Ecto neural progenitor cell (in vitro differentiated cells): ENCODE measurements around the gene PPP1R15A.
"Not testable (repeated sequence)": the region's sequence is repeated elsewhere in the genome, so short reads cannot be mapped to it uniquely, and the experiment has no call there.

Experiments
- DNase-seq: peaks from one replicate; pipeline ENCODE4 v3.0.0-alpha.2; 2018; ENCODE audit warnings: low spot score

The PPP1R15A gene

DNA sequence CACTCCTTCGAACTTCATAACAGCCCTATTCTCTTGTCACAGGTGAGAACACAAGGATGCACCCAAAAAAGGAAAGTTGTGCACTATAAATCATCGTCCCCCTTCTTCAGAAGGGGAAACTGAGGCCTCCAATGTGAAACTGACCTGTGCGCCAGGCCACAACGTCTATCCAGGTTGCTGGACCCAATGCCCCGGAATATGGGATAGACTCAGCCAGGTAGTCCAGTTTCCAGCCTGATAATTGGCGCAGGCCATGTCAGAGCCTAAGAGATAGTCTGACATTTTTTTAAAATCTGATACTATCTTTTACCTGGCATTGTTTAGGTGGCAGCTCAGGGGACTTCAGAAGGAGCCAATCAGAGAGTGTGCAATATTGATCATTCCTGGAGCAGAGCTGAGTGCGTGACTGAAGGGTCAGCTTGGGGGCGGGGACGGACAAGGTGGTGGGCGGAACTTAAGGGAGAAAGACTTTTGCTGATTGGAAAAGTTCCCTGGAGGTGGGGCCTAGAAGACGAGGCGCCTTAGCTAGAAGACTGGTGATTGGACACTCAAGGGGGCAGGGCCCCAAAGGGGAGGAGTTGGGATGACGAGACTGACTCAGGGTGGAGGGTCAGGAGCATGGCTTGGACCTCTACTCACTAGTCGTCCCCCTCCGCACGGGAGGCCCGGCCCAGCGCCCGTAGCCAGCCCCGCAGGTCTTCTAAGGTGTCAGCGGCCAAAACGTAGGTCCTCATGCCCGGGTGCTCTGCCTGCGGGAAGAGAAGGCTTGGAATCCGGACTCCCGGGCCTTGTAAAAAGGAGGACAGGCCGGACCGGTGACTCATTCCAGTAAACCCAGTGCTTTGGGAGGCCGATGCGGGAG lies 12.3 kb upstream of the PPP1R15A start:
- DNase-seq = no peak

DNA sequence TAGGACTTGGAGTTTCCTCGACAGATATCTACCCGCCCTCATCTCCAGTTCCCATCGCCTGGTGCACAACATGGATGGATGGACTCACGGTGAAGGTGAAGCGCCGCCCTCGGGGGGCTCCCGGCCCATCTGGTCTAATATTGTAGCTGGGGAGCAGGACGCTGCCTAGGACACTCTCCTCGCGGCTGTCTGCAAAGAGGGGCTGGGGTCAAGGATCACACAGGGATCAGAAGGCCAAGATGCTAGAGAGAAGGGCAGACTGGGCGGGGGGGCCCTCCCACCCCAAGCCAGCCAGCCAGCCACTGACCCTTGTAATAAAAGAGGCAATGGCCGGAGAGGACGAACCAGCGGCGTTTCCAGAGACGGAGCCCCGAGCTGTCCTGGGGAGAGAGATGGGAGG lies 10.9 kb upstream of the PPP1R15A start:
- no peak for DNase-seq

DNA sequence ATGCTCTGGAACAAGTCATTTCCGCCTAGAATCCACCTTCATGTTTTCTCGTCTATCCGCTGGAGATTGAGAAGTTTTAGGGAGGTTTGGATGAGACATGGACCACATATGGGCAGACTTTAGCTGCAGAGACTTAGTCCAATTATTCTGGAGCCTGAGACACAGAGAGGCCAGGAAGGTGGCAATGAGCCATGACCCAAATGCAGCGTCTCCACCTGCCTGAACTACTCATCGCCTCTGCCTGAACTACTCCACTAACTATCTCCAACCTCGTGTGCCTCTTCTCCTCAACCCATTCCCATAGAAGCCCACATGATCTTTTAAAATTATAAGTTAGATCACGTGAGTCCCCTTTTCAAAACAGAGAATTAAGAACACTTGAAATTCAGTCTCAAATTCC lies 9.4 kb upstream of the PPP1R15A start:
- no peak for DNase-seq

DNA sequence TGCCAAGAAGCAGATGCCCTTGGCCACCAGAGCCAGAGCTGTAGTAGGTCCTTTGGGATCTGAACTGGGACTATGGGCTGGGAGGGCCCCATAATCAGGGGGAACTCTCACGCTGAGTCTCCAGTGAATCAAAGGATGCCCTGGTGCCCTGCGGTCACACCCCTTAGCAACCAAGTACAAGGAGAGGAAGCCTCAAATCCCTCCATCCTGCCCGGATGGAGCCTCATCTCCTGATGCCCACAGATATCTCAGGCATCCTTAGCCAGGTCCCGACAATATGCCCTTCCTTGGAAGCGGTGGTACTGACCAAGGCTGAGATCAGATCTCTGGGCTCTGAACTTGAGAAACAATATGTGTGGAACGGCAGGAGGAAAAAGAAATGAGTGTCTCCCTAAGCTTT lies 5.5 kb upstream of the PPP1R15A start:
- DNase-seq = no peak

DNA sequence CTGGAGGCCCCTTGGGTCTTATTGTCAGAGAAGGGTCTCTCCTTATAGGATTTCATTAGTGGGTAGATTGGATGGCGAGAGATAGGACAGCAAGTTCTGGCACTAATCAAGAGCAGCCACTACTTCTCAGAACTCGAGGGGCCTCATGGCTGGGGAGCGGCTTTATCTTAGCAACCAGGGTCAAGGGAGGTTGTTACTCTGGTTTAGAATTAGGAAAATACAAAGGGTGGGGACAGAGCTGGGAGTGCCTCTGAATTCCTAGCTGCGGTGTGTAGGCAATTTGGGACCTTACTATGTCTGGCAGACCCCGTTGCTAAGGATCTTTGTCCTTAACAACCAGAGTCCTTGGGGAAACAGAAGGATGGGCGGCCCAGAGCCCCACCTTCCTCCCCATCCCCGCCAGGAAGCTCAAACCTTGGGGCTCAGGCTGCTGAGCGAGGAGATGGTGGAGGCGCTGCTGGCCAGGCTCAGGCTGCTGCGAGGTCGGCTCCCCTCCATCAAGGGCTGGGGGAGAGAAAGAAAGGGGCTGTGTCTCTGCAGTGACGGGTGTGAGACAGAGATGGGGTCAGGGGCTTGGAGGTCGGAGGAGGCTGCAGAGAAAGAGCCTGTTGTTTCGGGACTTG lies 5.0 kb upstream of the PPP1R15A start:
- no peak for DNase-seq

DNA sequence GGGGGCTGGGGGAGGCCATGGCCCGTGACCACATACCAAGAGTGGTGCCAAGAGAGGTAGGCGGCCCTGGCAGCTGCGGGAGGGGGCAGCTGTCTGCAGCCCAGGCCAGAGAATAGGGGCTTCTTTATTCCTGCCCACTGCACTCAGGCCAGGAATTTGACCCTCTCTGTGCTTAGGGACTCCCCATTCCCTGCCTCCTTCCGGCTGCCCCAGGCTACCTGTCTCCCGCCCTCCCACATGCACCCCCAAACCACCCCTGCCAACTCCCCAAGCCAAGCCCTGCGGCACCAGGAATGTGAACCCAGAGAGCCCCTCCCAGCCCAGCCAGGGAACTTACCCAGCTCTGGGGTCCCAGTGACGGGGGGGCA lies 4.5 kb upstream of the PPP1R15A start:
- no peak for DNase-seq

DNA sequence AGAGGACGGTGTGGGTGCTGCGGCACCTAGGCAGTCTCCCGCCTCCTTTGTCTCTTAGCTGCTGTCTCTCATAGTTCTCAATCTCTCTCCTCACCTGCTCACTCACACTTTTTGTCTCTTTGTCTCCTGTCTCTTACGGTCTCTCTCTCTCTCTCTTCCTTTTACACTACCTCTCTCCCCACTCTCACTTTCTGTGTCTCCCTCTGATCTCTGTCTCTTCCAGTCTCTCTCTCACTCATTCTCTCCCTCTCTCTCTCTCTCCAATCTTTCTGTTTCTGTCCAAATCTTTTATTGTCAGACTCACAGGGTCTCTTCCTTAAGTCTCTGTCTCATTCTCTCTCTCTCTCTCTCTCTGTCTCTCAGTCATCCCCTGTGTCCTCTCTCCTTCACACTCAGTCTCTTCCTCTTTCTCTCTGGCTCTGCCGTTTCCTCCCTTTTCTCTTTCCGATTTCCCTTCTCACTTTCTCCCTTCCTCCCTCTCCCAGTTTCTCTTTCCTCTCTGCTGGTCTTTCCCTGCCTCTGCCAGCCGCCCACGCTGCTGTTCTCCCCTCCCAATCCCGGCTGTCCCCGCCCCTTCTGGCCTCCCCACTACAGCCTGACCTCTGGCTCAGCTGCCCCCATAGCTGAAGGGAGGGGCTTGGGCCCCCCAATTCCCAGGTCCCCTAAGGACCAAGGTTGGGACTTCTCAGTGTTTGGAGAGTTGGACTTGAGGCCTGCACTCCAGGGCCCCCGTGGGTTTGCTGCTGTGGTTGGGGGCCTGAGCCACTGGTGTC lies 3.9 kb upstream of the PPP1R15A start, which contains the start of gene PLEKHA4:
Gene PLEKHA4, minus strand, starts transcription at position 504 of the 773 bp plus-strand sequence. CDS start 997 bp downstream, outside the sequence.
- no peak for DNase-seq

DNA sequence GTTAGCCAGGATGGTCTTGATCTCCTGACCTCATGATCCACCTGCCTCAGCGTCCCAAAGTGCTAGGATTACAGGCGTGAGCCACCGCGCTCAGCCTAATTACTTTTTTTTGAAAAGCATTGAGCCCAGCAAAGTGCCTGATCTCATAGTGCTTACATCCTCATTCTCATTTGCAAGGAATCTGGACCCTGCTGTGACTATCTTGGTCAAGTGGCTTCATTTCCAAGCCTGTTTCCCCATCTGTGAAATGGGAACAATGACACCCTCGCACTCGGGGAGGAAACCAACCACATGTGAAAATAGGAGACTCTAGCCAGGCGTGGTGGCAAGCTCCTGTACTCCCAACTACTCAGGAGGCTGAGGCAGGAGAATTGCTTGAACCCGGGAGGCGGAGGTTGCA lies 2.2 kb upstream of the PPP1R15A start:
- no peak for DNase-seq

DNA sequence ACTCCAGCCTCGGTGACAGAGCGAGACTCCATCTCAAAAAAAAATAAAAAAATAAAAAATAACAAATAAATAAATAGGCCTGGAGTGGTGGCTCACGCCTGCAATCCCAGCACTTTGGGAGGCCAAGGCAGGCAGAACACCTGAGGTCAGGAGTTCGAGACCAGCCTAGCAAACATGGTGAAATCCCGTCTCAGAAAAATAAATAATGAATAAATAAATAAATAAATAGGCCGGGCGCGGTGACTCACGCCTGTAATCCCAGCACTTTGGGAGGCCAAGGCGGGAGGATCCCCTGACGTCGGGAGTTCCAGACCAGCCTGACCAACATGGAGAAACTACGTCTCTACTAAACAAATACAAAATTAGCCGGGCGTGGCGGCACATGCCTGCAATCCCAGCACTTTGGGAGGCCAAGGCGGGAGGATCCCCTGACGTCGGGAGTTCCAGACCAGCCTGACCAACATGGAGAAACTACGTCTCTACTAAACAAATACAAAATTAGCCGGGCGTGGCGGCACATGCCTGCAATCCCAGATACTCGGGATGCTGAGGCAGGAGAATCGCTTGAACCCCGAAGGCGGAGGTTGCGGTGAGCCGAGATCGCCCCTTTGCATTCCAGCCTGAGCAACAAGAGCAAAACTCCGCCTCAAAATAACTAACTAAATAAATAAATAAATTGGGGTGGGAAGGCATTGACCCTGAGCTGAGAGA lies 595 bp upstream of the PPP1R15A start:
- not testable (repeated sequence) for DNase-seq

DNA sequence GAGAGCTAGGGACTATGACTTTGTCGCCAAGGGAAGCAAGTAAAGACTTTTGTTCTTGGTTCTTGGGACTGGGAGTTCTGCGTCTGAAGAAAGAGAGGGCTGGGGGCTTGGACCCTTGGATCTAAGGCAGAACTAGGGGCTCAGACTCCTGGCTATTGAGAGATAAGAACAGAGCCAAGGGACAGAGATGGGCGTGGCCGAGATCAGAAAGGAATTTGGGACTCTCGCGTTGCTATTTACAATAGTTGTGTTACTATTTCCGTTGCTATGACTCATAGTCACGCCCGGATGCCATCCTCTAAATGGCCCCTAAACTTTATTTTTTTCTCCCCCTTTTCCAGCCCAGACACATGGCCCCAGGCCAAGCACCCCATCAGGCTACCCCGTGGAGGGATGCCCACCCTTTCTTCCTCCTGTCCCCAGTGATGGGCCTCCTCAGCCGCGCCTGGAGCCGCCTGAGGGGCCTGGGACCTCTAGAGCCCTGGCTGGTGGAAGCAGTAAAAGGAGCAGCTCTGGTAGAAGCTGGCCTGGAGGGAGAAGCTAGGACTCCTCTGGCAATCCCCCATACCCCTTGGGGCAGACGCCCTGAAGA lies 759 bp downstream of the PPP1R15A start:
- peak; percentile 78 for DNase-seq

DNA sequence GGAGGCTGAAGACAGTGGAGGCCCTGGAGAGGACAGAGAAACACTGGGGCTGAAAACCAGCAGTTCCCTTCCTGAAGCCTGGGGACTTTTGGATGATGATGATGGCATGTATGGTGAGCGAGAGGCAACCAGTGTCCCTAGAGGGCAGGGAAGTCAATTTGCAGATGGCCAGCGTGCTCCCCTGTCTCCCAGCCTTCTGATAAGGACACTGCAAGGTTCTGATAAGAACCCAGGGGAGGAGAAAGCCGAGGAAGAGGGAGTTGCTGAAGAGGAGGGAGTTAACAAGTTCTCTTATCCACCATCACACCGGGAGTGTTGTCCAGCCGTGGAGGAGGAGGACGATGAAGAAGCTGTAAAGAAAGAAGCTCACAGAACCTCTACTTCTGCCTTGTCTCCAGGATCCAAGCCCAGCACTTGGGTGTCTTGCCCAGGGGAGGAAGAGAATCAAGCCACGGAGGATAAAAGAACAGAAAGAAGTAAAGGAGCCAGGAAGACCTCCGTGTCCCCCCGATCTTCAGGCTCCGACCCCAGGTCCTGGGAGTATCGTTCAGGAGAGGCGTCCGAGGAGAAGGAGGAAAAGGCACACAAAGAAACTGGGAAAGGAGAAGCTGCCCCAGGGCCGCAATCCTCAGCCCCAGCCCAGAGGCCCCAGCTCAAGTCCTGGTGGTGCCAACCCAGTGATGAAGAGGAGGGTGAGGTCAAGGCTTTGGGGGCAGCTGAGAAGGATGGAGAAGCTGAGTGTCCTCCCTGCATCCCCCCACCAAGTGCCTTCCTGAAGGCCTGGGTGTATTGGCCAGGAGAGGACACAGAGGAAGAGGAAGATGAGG lies 1.5 kb downstream of the PPP1R15A start:
- DNase-seq = no peak

DNA sequence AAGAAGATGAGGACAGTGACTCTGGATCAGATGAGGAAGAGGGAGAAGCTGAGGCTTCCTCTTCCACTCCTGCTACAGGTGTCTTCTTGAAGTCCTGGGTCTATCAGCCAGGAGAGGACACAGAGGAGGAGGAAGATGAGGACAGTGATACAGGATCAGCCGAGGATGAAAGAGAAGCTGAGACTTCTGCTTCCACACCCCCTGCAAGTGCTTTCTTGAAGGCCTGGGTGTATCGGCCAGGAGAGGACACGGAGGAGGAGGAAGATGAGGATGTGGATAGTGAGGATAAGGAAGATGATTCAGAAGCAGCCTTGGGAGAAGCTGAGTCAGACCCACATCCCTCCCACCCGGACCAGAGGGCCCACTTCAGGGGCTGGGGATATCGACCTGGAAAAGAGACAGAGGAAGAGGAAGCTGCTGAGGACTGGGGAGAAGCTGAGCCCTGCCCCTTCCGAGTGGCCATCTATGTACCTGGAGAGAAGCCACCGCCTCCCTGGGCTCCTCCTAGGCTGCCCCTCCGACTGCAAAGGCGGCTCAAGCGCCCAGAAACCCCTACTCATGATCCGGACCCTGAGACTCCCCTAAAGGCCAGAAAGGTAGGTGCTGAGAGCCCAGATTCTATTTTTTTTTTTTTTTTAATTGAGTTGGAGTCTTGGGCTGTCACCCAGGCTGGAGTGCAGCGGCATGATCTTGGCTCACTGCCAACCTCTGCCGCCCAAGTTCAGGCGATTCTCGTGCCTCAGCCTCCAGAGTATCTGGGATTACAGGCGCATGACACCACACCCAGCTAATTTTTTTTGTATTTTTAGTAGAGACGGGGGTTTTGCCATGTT lies 2.3 kb downstream of the PPP1R15A start:
- DNase-seq = no peak

DNA sequence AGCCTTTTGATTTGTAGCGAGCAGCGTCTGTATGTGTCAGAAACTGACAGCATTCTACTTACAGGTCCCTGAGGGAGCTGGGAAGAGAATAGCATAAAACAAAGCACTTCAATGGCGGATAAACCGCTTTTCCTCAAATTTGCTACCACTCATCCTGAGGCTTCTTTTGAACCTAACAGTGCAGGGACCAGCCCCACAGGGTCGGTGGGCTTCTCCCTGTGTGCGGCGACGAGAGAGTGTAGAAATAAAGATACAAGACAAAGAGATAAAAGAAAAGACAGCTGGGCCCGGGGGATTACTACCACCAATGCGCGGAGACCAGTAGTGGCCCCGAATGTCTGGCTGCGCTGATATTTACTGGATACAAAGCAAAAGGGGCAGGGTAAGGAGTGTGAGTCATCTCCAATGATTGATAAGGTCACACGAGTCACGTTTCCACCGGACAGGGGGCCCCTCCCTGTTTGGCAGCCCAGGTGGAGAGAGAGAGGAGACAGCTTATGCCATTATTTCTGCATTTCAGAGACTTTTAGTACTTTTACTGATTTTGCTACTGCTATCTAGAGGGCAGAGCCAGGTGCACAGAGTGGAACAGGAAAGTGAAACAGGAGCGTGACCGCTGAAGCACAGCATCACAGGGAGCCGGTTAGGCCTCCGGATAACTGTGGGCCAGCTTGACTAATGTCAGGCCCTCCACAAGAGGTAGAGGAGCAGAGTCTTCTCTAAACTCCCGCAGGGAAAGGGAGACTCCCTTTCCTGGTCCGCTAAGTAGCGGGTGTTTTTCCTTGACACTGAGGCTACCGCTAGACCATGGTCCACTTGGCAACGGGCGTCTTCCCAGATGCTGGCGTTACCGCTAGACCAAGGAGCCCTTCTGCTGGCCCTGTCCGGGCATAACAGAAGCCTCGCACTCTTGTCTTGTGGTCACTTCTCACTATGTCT lies 4.1 kb downstream of the PPP1R15A start:
- DNase-seq = not testable (repeated sequence)

DNA sequence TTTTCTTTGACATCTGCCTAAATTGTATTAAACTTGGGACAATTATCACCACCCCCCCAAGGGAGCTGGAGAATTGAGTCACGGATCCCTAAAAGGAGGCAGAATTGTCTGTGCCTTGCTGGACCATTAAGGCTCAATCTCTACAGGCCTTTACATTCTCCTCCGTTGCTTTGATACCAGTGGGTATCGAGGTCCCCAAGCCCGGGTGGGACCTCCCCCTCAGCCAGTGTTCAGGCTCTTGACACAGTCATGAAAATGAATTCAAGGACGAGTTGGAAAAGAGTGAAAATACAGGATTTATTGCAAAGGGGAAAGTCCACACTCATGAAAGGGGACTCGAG lies 5.6 kb downstream of the PPP1R15A start:
- DNase-seq = no peak

DNA sequence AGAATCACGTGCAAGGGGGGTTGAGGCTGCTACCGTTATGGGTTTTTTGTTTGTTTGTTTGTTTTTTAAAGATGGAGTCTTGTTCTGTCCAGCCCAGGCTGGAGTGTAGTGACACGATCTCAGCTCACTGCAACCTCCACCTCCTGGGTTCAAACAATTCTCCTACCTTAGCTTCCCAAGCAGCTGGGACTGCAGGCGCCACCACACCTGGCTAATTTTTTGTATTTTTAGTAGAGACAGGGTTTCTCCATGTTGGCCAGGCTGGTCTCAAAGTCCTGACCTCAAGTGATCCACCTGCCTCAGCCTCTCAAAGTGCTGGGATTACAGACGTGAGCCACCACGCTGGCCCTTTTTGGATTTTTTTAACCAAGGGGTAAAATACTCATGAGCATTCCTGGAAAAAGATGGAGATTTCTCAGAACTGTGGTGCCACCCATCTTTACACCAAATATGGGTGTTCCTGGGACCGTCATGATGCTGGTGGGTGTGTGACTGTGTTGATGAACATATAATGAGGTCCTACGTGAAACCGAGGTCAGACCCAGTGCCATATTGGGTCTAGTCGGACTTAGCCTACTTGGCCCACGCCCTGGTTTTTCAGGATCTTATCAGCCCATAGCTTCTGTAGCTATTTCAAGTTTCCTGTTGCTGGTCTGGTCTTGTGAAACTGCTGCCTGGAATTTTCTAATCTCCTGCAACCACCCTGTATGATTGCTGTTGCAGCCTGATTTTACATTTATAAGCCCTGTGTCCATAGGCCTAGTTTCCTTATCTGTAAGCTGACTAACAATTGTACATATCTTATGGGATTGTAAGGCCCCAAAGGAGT lies 6.2 kb downstream of the PPP1R15A start:
- DNase-seq = no peak

DNA sequence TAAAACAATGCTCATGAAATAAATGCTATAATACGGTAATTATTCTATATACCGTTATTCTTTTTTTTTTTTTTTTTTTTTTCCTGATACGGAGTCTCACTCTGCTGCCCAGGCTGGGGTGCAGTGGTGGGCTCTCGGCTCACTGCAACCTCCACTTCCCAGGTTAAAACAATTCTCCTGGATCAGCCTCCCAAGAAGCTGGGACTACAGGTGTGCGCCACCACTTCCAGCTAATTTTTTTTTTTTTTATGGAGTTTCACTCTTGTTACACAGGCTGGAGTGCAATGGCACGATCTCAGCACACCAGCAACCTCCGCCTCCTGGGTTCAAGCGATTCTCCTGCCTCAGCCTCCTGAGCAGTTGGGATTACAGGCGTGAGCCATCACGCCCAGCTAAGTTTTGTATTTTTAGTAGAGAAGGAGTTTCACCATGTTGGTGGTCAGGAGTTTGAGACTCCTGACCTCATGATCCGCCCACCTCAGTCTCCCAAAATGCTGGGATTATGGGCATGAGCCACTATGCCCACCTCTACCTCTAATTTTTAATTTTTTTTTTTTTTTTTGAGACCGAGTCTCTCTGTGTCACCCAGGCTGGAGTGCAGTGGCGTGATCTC lies 6.9 kb downstream of the PPP1R15A start:
- DNase-seq = no peak

DNA sequence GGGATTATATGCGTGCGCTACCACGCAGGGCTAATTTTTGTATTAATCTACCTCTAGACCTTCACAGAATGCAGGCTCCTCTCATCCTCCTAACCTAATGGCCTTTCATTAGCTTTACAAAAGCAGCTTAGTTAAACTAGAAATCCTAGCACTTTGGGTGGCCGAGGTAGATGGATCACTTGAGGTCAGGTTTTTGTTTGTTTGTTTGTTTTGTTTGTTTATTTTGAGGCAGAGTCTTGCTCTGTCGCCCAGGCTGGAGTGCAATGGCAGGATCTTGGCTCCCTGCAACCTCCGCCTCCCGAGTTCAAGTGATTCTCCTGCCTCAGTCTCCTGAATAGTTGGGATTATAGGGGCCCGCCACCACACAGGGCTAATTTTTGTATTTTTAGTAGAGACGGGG lies 7.5 kb downstream of the PPP1R15A start:
- not testable (repeated sequence) for DNase-seq
